GM21576 (cell line): ENCODE results near the gene EOGT.

Source experiments
- ATAC-seq: cut with Tn5 transposase; IDR thresholded peaks from one replicate; pipeline ENCODE4 v1.9.1; 2021; ENCODE audit warnings: mild to moderate bottlenecking, moderate library complexity; ENCODE audit not compliant: unreplicated experiment

The EOGT gene

DNA sequence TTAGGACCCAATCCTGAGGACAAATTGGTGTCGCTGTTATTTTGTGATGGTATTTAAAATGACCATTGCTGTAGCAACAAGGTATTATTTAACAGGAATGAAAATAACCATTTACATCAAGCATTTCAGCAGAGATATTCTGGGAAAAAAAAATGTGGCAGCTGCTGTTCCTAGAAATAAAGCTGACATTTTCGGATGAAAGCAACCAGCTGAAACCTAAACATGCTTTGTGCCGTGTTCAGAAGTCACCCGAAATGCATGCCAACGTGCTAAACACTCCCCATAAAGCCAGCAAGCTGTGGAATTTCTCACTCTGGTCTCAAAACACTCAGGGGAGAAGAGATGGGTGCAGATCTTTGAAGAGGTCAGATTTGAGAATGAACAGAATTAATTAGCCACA is 49.6 kb downstream of the EOGT start:
- ATAC-seq: no peak

DNA sequence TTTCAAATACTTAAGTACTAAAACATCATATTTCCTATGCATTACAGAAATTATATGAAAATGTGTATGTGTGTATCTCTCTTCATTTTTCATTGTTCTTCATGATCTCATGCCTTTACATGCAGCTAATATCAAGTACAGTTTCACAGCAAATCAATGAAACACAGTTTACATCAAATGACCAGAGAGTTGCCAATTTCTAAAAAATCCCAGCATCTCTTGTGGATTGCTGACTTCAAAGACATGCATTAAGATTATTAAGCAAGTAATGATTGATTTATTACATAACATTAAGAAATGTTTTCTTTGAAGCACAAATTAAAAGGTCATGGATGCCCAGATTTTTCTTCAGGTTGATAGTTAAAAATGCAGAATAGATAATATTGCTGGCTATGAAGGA is 50.1 kb downstream of the EOGT start:
- ATAC-seq: no peak

DNA sequence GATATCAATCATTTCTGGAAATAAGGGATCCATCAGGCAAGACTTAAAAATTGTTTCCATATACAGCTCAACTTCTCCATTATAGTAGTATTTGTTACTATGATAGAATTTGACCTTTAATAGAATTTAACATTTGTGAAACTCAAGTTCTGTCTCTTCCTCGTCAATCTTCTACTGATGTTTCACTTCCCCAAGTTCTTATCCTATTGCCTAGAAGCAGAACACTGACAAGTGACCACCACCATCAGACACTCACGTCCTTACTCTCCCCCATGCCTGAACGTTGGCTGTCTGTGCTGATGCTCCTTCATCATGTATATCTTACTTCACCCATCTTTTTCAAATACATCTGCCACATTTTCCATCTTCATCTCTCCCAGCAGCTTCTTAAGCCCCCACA is 54.6 kb downstream of the EOGT start:
- ATAC-seq: no peak

DNA sequence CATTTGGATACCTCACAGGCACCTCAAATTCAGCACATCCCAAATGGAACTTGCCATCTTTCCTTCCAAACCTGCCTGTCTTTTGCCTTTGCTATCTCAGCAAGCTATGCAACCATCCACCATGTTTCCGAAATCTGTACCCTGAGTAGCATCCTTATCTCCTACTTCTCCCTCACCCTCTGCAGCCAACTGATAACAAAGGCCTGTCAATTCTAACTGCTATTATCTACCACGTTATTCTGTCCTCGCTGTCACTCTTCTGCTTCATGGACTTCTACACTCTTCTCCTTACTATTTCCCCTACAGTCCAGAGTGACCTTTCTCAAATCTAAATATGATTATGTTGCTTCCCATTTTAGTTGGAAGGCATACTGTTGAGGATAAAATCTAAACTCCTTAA is 55.6 kb downstream of the EOGT start:
- ATAC-seq: no peak

DNA sequence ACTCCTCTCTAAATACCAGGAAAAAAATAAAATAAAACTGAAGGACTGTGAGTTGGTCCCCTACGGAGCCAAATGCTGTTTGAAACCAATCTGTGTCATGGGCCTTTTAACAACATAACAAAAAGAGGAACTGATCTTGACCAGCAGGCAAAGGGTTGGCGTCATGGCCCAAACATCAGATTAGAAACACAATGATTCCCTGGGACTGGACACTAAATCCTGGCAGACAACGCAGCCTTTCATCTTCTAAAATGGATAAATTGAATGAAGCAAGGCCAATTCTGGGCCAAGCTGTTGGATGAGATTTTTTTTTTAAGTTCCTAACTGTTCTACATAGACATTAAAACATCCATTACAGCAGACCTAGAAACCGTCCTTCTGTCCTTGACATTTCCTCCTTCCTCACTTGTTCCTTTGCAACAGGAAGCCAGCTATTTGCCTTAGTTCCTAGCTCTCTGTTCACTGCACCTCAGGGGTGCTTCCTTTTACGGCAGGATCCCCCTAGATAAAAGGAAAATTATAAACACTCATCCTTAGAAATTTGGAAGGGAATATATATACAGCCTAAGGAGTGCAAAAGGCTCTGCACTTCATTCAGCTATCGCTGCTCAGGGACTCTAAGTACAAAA is 59.6 kb downstream of the EOGT start:
- ATAC-seq: no peak

DNA sequence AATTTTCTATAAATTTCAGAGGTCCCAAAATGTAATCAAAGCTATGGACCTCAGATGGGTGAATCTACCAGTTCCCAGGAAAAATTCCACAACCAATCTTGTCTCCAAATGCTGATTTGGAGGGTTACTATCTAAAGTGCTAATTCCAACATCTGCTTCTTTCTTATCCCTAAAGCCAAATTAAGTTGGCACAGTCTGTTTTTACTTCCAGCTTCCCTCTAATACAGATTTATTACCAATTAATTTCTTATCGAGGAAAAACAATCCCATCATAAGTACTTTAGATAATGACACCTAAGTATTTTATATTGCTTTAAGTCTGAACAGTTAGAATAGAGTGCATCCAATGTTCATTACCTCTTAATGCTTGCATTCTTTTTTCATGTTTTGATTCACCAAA is 68.3 kb downstream of the EOGT start:
- no peak for ATAC-seq

DNA sequence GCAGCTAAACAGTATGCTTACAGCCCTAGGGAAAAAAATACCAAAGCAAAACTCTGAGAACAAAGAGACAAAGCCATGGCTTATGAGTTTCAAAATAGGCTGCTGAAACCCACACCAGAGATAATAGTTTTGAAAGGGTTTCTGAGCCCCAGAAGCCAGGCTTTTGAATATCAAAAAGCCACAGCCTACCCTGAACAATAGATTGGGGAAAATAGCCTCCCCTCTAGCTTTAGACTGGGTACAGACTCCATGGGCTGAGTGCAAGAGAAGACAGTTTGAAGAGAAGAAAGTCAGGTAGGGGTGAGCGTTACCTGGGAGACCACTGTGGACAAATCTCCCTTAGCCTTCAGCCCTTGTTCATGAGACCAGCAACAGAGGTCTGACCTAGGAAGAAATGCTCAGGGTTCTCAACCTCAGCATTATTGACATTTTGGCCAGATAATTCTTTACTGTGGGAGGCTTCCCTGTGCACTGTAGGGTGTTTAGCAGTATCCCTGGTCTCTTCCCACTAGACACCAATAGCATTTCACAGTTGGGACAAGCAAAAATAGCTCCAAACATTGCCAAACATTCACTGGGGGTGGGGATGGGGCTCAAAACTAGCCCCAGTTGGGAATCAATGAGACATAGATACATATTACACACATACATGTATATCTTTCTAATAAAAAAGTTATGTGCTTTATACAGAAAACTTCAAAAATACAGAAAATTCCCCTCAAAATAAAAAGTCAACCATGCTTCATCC is 69.6 kb downstream of the EOGT start:
- no peak for ATAC-seq

DNA sequence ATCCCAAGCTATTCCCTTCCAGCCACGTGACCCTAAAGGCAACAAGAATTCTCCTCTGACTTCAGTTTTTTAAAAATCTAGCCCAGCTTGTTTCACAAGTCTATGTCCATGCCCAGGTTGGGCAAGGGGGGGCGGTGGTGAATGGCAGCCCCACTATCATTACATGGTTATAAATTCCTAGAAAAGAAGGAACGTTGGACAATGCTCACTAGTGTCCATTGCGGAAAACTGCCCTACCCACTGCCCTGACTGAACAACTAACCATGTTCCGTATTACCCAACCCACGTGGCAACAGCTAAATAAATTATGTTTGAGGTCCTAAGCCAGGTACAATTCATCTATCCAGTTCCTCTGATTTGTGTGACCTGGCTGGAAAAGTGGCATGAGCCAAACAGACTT is 72.4 kb downstream of the EOGT start:
- no peak for ATAC-seq

DNA sequence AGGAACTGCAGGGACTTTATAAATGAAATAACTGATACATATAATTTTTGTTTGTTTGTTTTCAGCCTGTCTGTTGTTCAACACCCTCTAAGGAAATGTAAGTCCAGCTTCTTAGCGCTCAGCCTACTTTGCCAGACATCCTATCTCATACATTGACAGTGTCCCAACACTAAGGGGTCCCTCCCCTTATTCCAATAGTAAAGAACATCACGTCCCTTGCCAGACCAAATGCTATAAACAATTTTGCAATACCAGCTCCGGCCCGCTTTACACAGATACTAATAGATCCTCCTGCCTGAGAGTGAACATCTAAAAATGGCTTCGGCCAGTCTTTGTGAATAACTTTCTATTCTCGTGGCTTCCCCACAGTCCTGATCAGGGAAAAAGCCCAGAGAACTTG is 76.6 kb downstream of the EOGT start:
- ATAC-seq: no peak

DNA sequence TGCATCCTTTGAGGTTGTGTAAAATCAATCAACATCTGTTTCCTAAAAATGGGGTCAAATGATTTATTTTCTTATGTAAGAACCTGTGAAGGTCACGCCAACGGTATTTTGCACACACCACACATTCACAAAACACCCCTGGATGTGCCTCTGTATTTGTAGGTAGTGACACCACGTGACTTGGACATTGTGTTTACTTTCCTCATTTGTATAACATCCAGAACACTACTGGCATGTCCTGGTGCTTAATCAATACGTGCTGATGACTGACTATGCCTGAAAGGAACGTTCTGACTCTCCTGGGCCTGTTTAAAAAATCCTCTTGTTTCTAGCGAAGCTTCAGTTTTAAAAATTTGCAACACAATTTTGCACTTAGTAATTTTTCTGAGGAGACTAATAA is 77.7 kb downstream of the EOGT start:
- ATAC-seq: no peak

DNA sequence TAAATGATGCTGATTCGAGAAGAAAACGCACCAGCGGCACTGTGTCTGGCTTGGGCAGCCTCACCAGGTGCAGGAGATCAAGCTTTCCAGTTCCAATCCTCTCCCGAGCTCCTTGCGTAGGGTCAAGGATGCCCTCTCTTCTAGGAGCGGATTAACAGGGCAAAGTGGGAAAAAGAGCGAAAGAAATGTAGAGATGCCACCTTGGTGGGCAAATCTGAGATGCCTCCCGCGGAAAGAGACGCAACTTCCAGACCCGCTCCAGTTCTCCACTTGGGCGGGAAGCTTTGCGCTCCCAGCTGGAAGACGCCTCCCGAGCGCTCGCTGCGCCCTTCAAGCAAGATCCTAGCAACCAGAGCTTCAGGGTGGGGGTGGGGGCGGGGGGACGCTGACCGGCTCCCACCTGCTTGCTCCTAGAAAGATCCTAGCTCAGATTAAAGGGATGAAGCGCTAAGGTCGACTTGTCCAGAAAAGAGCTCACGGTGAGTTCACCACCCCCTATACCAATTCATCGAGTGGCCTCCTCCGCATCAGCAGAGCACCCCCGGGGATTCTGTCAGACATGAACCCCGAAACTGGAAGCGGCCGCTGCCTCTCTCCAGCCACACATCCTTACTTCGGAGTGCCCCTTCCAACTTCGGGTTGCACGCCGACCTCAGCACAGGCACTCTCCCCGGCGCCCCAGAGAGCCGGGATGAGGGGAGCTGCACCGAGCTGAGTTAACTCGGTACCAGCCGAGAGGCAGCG is 81.9 kb downstream of the EOGT start:
- no peak for ATAC-seq
